Gastrocnemius medialis (tissue), 4 donors: Measurements from ENCODE around the gene DCLK2.

Experiments used
- CTCF ChIP-seq, 5 experiments: fragments of 450-650 bp in 3 of 5; fragments of 200-600 bp in 2 of 5; sonication (generic) in 2 of 5; IDR thresholded peaks in 4 of 5; conservative IDR thresholded peaks in 1 of 5; 1 replicate in 4 of 5; 2 replicates in 1 of 5; pipeline ENCODE4 v1.5.1; 2016 to 2019; ENCODE audit warnings: antibody characterized with exemption in 5 of 5, mild to moderate bottlenecking in 3 of 5, moderate library complexity in 3 of 5
- POLR2A ChIP-seq, 2 donors: fragments of 450-650 bp; IDR thresholded peaks; one replicate each; pipeline ENCODE4 v1.6.1; 2017; ENCODE audit warnings: antibody characterized with exemption in 2 of 2, mild to moderate bottlenecking in 2 of 2, moderate library complexity in 2 of 2

- TF ChIP-seq CTCF (IDR thresholded peaks at IDR 0.05 in 4 of 5, conservative IDR thresholded peaks at IDR 0.05 in 1 of 5) (no peak), POLR2A (IDR thresholded peaks at IDR 0.05) (no peak)
These were observed 71.1 kb downstream of the DCLK2 start for GRCh38 chr4:150149381-150149780.
